Measurements from ENCODE around the gene ABHD17A. TPM values are rescaled to one million over a fixed set of nuclear protein-coding genes. Genes with fewer than 3 reads are reported as not detected.
A peak's percentile ranks its signal among the peaks of the same experiment; 100 is the strongest.

ABHD17A gene
- total and polyA plus RNA-seq, 9 of the 15 experiments (the other 6 are each of a cell fraction or from before 2014, with no cell fraction given): 0.04 to 135 (median 21.8) TPM; not detected in 1

DNA sequence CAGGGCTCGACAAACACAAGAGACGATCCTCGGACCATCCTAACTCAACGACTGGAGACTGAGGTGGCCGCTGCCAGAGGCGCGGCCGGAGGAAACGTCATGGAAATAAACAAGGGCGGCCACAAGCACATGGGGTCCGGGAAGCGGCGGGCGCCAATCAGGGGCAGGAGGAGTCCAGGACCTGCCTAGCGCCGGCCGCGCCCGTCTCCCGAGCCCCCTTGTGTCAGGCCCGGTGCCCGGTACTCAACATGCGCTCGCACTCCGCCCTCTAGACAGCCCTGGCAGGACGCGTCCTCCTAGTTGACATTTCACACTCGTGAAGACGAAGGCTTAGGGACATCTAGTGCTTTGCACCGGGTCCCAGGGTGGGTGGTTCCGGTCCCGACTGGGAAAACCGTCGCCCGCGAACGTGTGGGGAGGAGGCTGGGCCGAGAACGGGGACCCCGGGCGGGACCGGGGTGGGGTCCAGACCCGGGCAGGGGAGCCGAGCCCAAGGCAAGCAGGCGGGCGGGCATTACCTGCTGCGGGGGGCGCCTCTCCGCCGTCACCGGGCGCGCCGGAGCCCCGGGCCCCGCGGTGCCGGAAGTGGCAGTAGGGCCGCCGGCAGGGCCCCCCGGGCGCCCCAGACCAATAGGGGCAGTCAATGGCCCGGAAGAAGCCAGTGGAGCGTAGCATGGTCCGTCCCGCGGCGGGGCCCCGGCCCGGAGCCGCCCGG lies 37.5 kb downstream of the ABHD17A start (continued):
- TF ChIP-seq, protein P1, sequence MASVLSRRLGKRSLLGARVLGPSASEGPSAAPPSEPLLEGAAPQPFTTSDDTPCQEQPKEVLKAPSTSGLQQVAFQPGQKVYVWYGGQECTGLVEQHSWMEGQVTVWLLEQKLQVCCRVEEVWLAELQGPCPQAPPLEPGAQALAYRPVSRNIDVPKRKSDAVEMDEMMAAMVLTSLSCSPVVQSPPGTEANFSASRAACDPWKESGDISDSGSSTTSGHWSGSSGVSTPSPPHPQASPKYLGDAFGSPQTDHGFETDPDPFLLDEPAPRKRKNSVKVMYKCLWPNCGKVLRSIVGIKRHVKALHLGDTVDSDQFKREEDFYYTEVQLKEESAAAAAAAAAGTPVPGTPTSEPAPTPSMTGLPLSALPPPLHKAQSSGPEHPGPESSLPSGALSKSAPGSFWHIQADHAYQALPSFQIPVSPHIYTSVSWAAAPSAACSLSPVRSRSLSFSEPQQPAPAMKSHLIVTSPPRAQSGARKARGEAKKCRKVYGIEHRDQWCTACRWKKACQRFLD (CRISPR knock-in tag; IDR thresholded peaks at IDR 0.05): peak; percentile 44; the same call in 1 of the 2 replicates
- no peak for TF ChIP-seq MEIS2 (IDR thresholded peaks at IDR 0.05; ENCODE audit: partially characterized antibody)
- 0 out of 4 replicates have a peak, but pooled peaks of 1 of the 2 experiments have one; percentile 18 for TF ChIP-seq FOXA3 (CRISPR knock-in tag; conservative IDR thresholded peaks at IDR 0.05 in 1 of 2, IDR thresholded peaks at IDR 0.05 in 1 of 2)
- peak; percentile 23; the same call in 1 of the 2 replicates for TF ChIP-seq MYC (IDR thresholded peaks at IDR 0.05; ENCODE audit: low read depth, low read length)
- peak; percentile 30; the same call in 1 of the 2 replicates for TF ChIP-seq MYC (CRISPR knock-in tag; IDR thresholded peaks at IDR 0.05; ENCODE audit: borderline replicate concordance, low read depth)
- TF ChIP-seq ZKSCAN3 (CRISPR knock-in tag; IDR thresholded peaks at IDR 0.05): no peak
- TF ChIP-seq ZNF764 (CRISPR knock-in tag; IDR thresholded peaks at IDR 0.05; ENCODE audit: low read depth): 0 out of 2 replicates have a peak, but pooled peaks have one; percentile 13
- TF ChIP-seq CBX8 (IDR thresholded peaks at IDR 0.05; ENCODE audit: borderline replicate concordance, extremely low read depth, low read depth, low read length, poor library complexity, severe bottlenecking): no peak
- TF ChIP-seq FOXJ3 (CRISPR knock-in tag; IDR thresholded peaks at IDR 0.05): no peak
- TF ChIP-seq NFE2L1 (tag; IDR thresholded peaks at IDR 0.05; ENCODE audit: borderline replicate concordance, low read depth): no peak
- TF ChIP-seq ETV5 (CRISPR knock-in tag; IDR thresholded peaks at IDR 0.05; ENCODE audit: low read depth): no peak
- TF ChIP-seq ZNF175 (CRISPR knock-in tag; IDR thresholded peaks at IDR 0.05; ENCODE audit: low read depth): no peak
- peak in 1 of 2 experiments; percentile 53; a peak in 1 of 4 replicates for TF ChIP-seq HDAC1 (IDR thresholded peaks at IDR 0.05)
- TF ChIP-seq, protein P2, sequence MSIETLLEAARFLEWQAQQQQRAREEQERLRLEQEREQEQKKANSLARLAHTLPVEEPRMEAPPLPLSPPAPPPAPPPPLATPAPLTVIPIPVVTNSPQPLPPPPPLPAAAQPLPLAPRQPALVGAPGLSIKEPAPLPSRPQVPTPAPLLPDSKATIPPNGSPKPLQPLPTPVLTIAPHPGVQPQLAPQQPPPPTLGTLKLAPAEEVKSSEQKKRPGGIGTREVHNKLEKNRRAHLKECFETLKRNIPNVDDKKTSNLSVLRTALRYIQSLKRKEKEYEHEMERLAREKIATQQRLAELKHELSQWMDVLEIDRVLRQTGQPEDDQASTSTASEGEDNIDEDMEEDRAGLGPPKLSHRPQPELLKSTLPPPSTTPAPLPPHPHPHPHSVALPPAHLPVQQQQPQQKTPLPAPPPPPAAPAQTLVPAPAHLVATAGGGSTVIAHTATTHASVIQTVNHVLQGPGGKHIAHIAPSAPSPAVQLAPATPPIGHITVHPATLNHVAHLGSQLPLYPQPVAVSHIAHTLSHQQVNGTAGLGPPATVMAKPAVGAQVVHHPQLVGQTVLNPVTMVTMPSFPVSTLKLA (conservative IDR thresholded peaks at IDR 0.05): peak; percentile 97 to 98
- peak; percentile 97 for TF ChIP-seq RBBP5 (IDR thresholded peaks at IDR 0.05; ENCODE audit: borderline replicate concordance, insufficient read depth, low read length, poor library complexity, severe bottlenecking)
- TF ChIP-seq ELF2 (CRISPR knock-in tag; IDR thresholded peaks at IDR 0.05): 0 out of 2 replicates have a peak, but pooled peaks have one; percentile 42
- 0 out of 2 replicates have a peak, but pooled peaks have one; percentile 12 for TF ChIP-seq HNRNPL (IDR thresholded peaks at IDR 0.05; ENCODE audit: low read depth, low read length)
- TF ChIP-seq, protein P3, sequence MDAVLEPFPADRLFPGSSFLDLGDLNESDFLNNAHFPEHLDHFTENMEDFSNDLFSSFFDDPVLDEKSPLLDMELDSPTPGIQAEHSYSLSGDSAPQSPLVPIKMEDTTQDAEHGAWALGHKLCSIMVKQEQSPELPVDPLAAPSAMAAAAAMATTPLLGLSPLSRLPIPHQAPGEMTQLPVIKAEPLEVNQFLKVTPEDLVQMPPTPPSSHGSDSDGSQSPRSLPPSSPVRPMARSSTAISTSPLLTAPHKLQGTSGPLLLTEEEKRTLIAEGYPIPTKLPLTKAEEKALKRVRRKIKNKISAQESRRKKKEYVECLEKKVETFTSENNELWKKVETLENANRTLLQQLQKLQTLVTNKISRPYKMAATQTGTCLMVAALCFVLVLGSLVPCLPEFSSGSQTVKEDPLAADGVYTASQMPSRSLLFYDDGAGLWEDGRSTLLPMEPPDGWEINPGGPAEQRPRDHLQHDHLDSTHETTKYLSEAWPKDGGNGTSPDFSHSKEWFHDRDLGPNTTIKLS (IDR thresholded peaks at IDR 0.05; ENCODE audit: borderline replicate concordance, low read depth): no peak
- TF ChIP-seq SRF (CRISPR knock-in tag; IDR thresholded peaks at IDR 0.05): no peak
- TF ChIP-seq PCBP1 (IDR thresholded peaks at IDR 0.05; ENCODE audit: low read depth, low read length, poor library complexity, severe bottlenecking): peak; percentile 62
- TF ChIP-seq NCOA1 (IDR thresholded peaks at IDR 0.05; ENCODE audit: low read depth): no peak
- TF ChIP-seq NUFIP1 (IDR thresholded peaks at IDR 0.05; ENCODE audit: partially characterized antibody): no peak

All from K562 (cell line).